HEK293T (cell line): ENCODE measurements around the gene MN1.

ENCODE experiments used
- ELF4 ChIP-seq: fragments of 450-650 bp; IDR thresholded peaks from 2 replicates; pipeline ENCODE4 v1.6.1; 2017; ENCODE audit warnings: antibody characterized with exemption
- FOXK2 ChIP-seq: fragments of 450-650 bp; IDR thresholded peaks from 2 replicates; pipeline ENCODE4 v1.6.1; 2016; ENCODE audit warnings: mild to moderate bottlenecking
- HDGF ChIP-seq: fragments of 450-650 bp; IDR thresholded peaks from 2 replicates; pipeline ENCODE4 v1.6.1; 2017; ENCODE audit warnings: antibody characterized with exemption, borderline replicate concordance
- L3MBTL2 ChIP-seq: fragments of 450-650 bp; conservative IDR thresholded peaks from 2 replicates; pipeline ENCODE4 v1.6.1; 2016; ENCODE audit warnings: mild to moderate bottlenecking
- PKNOX1 ChIP-seq: fragments of 450-650 bp; IDR thresholded peaks from 2 replicates; pipeline ENCODE4 v1.6.1; 2016
- SP1 ChIP-seq: fragments of 450-650 bp; IDR thresholded peaks from 2 replicates; pipeline ENCODE4 v1.6.1; 2017
- SUZ12 ChIP-seq: fragments of 450-650 bp; IDR thresholded peaks from 2 replicates; pipeline ENCODE4 v1.6.1; 2016; ENCODE audit warnings: mild to moderate bottlenecking
- TARDBP ChIP-seq: fragments of 450-650 bp; IDR thresholded peaks from 2 replicates; pipeline ENCODE4 v1.6.1; 2016

GRCh38 chr22:27836181-27836580 is 34.6 kb upstream of the MN1 start:
- TF ChIP-seq SP1, result no peak
- TF ChIP-seq ELF4, result no peak
- TF ChIP-seq L3MBTL2, result no peak
- TF ChIP-seq TARDBP, result no peak
- no peak for TF ChIP-seq FOXK2
- TF ChIP-seq HDGF, result no peak
- TF ChIP-seq PKNOX1, result no peak
- no peak for TF ChIP-seq SUZ12
